ENCODE results near the gene PNKP.

The PNKP gene

GRCh38 chr19:49876422-49877019 is 9.1 kb upstream of the PNKP start:
- DNase-seq (ENCODE audit: low read depth in 1 of 2, low spot score in 1 of 2) = peak; percentile 93 to 97

GRCh38 chr19:49875857-49876421 is 8.6 kb upstream of the PNKP start:
- DNase-seq (ENCODE audit: low read depth in 1 of 2, low spot score in 1 of 2) = no peak

GRCh38 chr19:49875177-49875576 is 7.8 kb upstream of the PNKP start:
- DNase-seq (ENCODE audit: low read depth in 1 of 2, low spot score in 1 of 2) = no peak

DNA sequence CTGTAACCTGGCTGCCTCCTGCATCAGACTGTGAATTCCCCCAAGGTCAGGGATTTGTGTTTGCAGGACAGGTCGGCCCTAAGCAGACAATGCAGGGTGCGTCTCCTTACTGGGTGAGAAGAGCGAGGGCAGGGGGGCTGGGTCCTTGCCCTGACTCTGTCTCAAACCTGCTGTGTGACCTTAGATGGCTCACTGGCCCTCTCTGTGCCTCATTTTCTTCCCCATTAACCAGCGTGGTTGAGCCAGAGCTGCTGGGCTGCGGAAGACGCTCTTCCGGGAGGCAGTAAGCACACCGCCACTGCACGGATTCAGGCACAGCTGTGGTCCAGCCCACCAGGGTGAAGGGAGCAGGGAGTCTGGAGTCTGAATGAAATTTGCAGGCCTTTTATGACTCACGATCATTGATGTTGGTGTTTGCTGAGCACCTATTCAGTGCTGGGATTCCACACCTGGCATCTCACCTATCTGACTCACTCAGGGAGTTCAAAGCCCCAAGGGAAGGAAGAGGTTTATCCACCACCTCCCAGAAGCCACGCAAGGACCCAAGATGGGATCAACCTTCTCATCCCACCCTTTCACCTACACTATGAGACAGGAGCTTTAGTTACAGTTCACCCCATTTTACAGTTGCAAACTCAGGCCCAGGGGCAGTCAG is 7.3 kb upstream of the PNKP start:
- no peak for DNase-seq (ENCODE audit: low read depth in 1 of 2, low spot score in 1 of 2)

DNA sequence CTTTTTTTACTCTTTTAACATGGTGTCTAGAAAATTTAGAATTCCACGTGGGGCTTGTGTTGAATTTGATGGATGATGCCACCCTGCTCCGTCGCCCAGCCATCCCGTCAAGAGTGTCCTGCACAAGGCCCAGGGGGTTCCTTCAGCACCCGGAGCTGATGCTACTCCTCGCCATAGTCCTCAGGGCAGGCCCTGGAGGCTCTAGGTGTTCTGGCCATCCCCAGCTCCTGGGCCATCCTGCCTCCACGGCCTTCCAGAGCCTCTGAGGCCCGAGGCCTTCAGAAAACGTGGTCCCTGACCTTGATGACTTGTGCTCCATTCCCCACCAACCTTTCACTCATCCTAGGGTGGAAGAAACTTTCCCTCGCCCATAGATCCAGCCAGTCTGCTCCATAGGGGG is 6.5 kb upstream of the PNKP start:
- no peak for DNase-seq (ENCODE audit: low read depth in 1 of 2, low spot score in 1 of 2)

GRCh38 chr19:49873129-49873521 is 5.7 kb upstream of the PNKP start:
- DNase-seq (ENCODE audit: low read depth in 1 of 2, low spot score in 1 of 2) = no peak

GRCh38 chr19:49872245-49873128 is 5.1 kb upstream of the PNKP start:
- no peak for DNase-seq (ENCODE audit: low read depth in 1 of 2, low spot score in 1 of 2)

DNA sequence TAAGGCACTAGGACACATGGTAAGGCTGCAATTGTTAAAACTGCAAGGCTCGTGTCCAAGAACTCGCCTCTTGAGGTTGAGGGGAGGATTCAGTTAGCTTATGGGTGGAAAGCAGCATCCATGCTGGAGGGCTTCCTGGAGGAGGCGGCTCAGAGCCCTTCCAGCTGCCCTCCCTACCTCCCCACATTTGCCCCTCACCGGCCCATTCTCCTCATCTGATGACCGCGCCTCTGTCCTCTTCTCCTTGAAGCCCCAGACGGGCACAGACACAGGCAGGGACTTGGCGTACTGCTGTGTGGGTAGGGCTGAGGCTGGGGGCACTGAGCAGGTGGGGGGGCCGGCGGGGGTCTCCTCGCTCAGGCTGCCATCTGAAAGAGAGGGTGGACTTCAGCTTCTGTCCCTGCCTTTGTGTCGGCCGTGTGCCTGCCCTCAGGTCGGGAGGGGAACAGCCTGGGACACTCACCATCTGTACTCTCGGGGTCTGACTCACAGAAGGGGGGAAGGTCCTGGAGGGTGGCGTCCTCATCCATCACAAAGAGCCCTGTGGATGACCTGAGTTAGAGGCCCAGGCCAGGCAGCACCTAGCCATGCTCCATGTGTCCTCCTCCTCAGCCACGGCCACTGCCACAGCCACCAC is 4.1 kb upstream of the PNKP start:
- DNase-seq (ENCODE audit: low read depth in 1 of 2, low spot score in 1 of 2) = no peak

- no peak for DNase-seq (ENCODE audit: low read depth in 1 of 2, low spot score in 1 of 2)
These were observed 3.0 kb upstream of the PNKP start for GRCh38 chr19:49870309-49870901.

DNA sequence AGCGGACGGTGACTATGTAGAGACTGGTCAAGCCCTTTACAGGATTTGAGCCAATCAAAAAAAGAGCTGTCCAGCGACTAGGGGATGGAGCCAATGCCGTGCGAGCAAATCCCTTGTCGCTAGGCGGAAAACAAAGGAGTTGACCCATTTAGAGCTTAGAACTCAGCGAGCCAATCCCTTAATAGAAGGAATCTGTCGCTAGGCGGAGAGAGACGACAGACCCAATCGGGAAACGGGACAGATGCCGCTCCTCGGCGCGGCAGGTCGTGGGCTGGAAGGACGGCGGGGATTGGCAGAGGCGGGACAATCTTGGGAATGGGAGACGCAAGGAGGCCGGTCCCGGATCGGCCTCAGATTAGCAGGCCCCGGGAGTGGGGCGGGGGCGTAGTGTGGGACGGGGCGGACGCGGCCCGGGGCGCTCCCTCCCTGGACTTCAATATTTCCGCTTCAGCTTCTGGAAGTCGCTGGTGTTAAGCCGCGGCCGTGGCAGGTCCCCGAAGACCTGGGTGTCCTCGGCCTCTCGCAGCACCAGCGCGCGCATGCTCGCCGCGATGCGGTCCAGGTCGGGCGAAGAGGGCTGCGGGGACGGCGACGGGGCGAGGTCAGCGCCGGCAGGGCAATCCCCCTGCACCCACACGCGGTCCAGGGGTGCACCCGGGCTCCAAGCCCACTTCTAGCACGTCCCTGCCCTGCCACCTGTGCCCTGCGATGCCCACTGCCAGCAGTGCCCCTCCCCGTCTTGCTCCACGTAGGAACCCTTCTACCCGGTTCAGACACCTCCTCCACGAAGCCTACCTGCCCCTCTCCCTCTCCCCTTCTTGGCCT is 2.3 kb upstream of the PNKP start:
- peak; percentile 68 to 89 for DNase-seq (ENCODE audit: low read depth in 1 of 2, low spot score in 1 of 2)

GRCh38 chr19:49869009-49869483 is 1.7 kb upstream of the PNKP start:
- no peak for DNase-seq (ENCODE audit: low read depth in 1 of 2, low spot score in 1 of 2)

- DNase-seq (ENCODE audit: low read depth in 1 of 2, low spot score in 1 of 2) = no peak
These were observed 2.5 kb downstream of the PNKP start for GRCh38 chr19:49864890-49865289.

DNA sequence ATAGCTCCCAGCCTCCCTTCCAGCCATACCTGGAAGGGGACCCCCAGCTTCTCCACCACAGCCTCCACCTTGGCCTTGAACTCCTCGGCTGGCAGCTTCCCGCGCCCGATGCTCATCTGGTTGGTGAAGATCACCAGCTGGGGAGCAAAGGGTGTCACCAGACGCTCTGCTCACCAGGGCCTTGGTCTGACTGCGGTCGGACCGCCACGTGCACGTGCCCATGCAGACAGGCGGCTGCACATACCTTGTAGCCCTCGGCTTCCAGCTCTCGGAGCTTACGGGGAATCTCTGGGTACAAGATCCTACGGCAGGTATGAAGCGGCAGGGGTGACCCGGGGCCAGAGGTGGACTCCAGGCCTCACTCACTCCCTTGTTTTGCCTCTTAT is 3.4 kb downstream of the PNKP start:
- no peak for DNase-seq (ENCODE audit: low read depth in 1 of 2, low spot score in 1 of 2)

DNA sequence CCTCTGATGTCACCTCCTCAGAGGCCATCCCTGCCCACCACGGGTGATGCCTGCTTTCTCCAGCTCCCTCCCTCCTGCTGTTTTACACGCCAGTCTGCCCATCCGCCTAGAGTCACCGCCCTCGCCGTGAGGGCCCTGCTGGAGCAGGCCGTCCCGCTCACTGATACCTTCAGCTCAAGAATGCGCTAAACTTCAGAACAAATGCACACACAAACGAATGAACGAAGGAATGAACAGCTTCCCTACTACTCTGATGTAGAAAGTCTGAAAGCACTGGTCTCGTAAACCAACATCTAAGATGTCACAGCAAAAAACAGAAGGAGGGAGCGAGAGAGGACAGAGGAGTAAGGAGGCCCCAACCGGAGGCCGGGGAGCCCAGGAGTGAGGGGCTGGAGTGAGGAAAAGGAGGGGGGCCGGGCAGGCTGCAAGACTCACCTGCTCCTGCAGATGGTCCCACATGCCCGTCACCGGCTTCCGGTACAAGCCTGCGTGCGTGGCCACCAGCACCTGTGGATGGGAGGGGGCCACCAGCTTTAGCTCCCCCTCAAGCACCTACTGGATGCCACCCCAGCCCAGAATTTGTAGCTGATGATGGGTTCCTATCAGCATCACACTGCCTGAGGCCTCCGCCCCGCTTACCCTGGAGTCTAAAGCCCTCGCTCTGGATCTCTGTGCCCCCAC is 4.0 kb downstream of the PNKP start:
- DNase-seq (ENCODE audit: low read depth in 1 of 2, low spot score in 1 of 2) = no peak

GRCh38 chr19:49862391-49863253 is 4.8 kb downstream of the PNKP start:
- no peak for DNase-seq (ENCODE audit: low read depth in 1 of 2, low spot score in 1 of 2)

DNA sequence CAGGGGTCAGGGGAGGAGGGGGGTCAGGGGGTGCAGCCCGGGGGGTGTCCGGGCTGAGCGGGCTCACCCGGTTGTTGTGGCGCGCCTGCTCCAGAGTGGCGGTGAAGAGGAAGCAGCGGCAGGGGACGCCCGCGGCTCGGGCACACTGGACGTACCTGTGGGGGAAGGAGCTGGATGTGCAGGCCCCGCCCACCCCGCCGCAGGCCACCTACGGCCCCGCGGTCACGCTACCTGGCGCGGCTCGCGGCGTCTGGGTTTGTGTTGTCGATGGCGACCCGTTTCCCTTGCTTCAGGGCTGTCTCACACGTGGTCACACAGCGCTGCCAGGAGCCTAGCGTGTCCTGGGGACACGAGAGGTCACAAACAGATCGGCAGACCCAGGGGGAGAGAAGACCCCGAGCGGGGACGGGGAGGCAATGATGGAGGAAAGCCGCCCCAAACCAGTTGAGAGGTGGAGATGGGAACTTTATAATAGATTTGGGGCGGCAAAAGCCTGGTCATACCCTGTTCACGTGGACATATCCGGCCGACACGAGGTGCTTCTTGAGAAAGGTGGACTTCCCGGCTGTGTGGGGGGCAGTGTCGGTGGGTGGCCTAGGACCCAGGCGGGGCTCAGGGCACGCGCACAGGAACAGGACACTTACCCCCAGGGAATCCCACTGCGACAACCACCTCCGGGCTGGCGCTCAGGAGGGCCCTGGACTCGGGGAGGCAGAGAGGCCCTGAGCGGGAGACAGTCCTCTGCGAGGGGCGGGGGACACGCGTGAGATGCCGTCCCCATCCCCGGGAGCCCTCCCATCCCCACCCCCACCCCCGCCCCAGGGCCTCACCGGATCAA is 5.6 kb downstream of the PNKP start:
- DNase-seq (ENCODE audit: low read depth in 1 of 2, low spot score in 1 of 2) = no peak

- no peak for DNase-seq (ENCODE audit: low read depth in 1 of 2, low spot score in 1 of 2)
These were observed 6.3 kb downstream of the PNKP start for GRCh38 chr19:49861107-49861506.
